Epithelial cell of proximal tubule (primary cell): Measurements from ENCODE around the gene ETFB. TPM values are rescaled to one million over a fixed set of nuclear protein-coding genes. Genes with fewer than 3 reads are reported as not detected.

Experiments
- DNase-seq: peaks from one replicate; pipeline ENCODE4 v3.0.0-alpha.2; 2011; ENCODE audit warnings: low read depth
- H3K4me3 ChIP-seq: 2 replicates; pipeline ENCODE4 v1.5.1; 2011; ENCODE audit warnings: low read depth, mild to moderate bottlenecking, low read length
- CTCF ChIP-seq: conservative IDR thresholded peaks from 2 replicates; pipeline ENCODE4 v1.5.1; 2012; ENCODE audit warnings: low read depth, mild to moderate bottlenecking, low read length
- total RNA-seq: library from RNA; depleted of rRNA; stranded (reverse); fragments of >200 nt; gene quantifications from 2 replicates; pipeline ENCODE4 v1.2.3, GENCODE V29; 2015

Gene ETFB
- total RNA-seq, 1 donor from 2014 or later = 56.0 TPM

DNA sequence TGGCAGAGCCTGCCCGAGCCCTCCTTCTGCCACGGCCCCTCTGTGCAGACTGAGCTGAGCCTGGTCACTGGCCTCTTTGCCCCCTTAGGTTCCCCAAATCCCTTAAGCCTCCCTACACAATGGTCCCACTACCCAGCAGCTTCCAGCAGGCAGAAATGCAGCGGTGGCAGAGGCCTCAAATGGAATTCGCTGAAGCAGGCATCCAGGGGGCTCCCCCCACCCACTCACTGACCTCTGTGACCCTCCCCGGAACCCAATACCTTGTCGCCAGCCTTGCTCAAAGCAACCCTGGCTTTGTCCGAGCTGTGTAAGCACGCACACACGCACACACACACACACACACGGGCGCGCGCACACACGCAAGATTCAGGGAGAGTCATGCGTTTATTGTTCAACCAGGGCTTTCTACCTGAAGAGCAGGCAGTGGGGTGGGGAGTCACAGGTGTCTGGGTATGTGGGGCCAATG lies 21.8 kb upstream of the ETFB start, which contains the start of gene LIM2:
LIM2 (minus strand) TSS at position 51 of the 466 bp plus-strand sequence. CDS start 531 bp downstream, outside the sequence.
- DNase-seq = no peak
- no peak for TF ChIP-seq CTCF
- H3K4me3 ChIP-seq = no peak within 1 kb of the TSS

DNA sequence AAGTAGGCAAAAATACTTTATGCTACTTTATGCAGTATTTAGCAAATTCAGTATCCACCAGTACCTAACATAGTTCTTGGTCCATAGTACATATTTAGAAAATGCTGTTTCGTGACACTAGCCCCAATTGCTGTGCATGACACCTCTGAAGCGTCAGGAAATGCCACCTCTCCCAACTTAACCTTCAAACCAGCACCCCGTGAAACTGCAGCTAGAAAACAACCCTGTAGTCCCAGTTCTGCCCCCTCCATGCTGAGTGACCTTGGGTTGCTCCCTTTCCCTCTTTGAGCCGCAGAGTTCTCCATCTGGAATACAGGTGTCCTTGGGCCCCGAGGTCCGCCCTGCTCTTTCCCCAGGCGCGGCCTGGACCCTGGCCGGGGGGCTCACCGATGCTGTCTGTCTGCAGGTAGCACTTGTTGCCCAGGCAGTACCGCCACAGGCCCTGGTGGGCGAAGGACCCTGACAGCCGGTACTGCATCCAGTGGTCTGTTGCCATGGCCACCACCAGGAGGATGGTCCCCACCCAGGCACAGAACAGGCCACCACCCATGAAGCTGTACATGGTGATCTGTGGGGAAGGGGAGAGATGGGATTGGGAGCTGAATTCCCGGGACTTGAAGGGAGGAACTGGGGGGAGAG lies 20.8 kb upstream of the ETFB start:
- TF ChIP-seq CTCF = no peak
- no peak overlapping the region for H3K4me3 ChIP-seq
- DNase-seq = no peak

- no peak for DNase-seq
- H3K4me3 ChIP-seq = no peak overlapping the region
- no peak for TF ChIP-seq CTCF
Measured at GRCh38 chr19:51382004-51382403, 15.8 kb upstream of the ETFB start.

DNA sequence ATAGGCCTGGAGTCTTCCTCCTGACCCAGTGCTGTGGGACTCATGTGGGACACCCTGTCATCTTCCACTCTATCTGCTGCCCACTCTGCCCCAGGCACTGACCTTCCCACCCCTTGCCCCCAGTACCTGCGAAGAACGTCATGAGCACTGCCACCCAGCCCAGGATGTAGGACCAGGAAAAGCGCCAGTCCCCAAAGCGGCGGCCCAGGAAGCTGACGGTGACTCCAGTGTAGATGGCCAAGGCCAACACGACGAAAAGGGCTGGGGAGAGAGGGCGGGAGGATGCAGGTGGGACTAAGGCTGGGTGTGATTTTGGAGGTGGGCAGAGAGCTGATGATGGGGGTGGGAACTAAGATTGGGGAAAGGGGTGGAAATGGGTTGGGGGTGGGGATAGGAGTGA lies 14.2 kb upstream of the ETFB start:
- no peak for DNase-seq
- TF ChIP-seq CTCF = no peak
- no peak overlapping the region for H3K4me3 ChIP-seq

DNA sequence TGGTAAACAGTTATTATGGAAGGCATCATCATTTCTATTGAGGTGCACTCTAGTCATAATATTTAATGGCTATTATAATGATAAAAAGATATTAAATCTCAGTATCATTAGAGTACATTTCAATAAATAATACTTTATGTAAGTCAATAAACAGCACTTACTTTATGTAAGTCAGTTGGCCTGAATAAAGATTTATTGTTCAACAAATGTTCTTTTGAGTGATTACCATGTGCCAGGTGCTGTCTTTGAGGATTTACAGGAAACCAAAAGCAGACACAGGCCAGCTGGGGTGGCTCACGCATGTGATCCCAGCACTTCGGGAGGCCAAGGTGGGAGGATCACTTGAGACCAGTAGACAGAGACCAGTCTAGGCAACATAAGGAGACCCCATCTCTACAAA lies 11.2 kb upstream of the ETFB start:
- no peak for TF ChIP-seq CTCF
- DNase-seq = no peak
- H3K4me3 ChIP-seq = no peak overlapping the region

GRCh38 chr19:51375504-51376221 lies 9.5 kb upstream of the ETFB start:
- TF ChIP-seq CTCF = no peak
- DNase-seq = no peak
- no peak overlapping the region for H3K4me3 ChIP-seq
